WTC11 (cell line): ENCODE measurements around the gene MAS1L. TPM values are rescaled to one million over a fixed set of nuclear protein-coding genes. Genes with fewer than 3 reads are reported as not detected.

ENCODE experiments used
- ATAC-seq: fragments of 200-7000 bp; cut with Tn5 transposase; 2 replicates; pipeline ENCODE4 v1.10.0; 2021; ENCODE audit warnings: mild to moderate bottlenecking, moderate library complexity
- CTCF ChIA-PET: fragments of 300-600 bp; sonication (Branson Sonifier 250); formaldehyde crosslinking; loops from one replicate; lab custom pipeline; 2021; ENCODE audit warnings: antibody characterized with exemption; lab: Charles Lee
- POLR2A ChIA-PET: fragments of 350-600 bp; sonication (Branson Sonifier 250); formaldehyde crosslinking; loops from one replicate; lab custom pipeline; 2021; ENCODE audit warnings: antibody characterized with exemption; lab: Charles Lee
- DNase-seq: peaks from one replicate; pipeline ENCODE4 v3.0.0; 2021; ENCODE audit warnings: low spot score
- H3K27ac Mint-ChIP-seq: 2 replicates; pipeline ENCODE4 v1.8.0; 2021; ENCODE audit warnings: mixed read lengths
- H3K27me3 Mint-ChIP-seq: 2 replicates; pipeline ENCODE4 v1.8.0; 2021; ENCODE audit warnings: low read depth, mild to moderate bottlenecking, moderate library complexity, mixed read lengths
- H3K36me3 Mint-ChIP-seq: 2 replicates; pipeline ENCODE4 v1.8.0; 2021; ENCODE audit warnings: mixed read lengths
- H3K4me1 Mint-ChIP-seq: 2 replicates; pipeline ENCODE4 v1.8.0; 2022; ENCODE audit warnings: mixed read lengths
- H3K4me3 Mint-ChIP-seq: 2 replicates; pipeline ENCODE4 v1.8.0; 2021; ENCODE audit warnings: mild to moderate bottlenecking, moderate library complexity, mixed read lengths
- H3K9me3 Mint-ChIP-seq: 2 replicates; pipeline ENCODE4 v1.8.0; 2021; ENCODE audit warnings: mixed read lengths
- ATF1 ChIP-seq: sonication (generic); formaldehyde crosslinking; IDR thresholded peaks from 2 replicates; pipeline ENCODE4 v1.8.1; 2023; ENCODE audit warnings: mild to moderate bottlenecking, moderate library complexity, missing genetic modification reagents
- CREB1 ChIP-seq: sonication (generic); formaldehyde crosslinking; IDR thresholded peaks from 2 replicates; pipeline ENCODE4 v1.8.0; 2023; ENCODE audit warnings: mild to moderate bottlenecking, missing genetic modification reagents
- FOXJ3 ChIP-seq: sonication (generic); formaldehyde crosslinking; IDR thresholded peaks from 2 replicates; pipeline ENCODE4 v1.9.0; 2021; ENCODE audit warnings: missing genetic modification reagents, mild to moderate bottlenecking, borderline replicate concordance
- GRHL2 ChIP-seq: fragments of 250-450 bp; sonication (Bioruptor Pico); IDR thresholded peaks from 2 replicates; pipeline ENCODE4 v1.8.0; 2022; ENCODE audit warnings: mild to moderate bottlenecking, moderate library complexity; ENCODE audit not compliant: insufficient replicate concordance, severe bottlenecking
- HMGA2 ChIP-seq: fragments of 250-450 bp; sonication (Bioruptor Pico); IDR thresholded peaks from 2 replicates; pipeline ENCODE4 v1.4.0; 2021; ENCODE audit warnings: mild to moderate bottlenecking, moderate library complexity
- JUN ChIP-seq: sonication (generic); formaldehyde crosslinking; IDR thresholded peaks from 2 replicates; pipeline ENCODE4 v1.8.0; 2023; ENCODE audit warnings: mild to moderate bottlenecking, missing genetic modification reagents
- NFYB ChIP-seq: sonication (generic); formaldehyde crosslinking; conservative IDR thresholded peaks from 2 replicates; pipeline ENCODE4 v1.8.0; 2022; ENCODE audit warnings: low read depth, missing genetic modification reagents
- RORB ChIP-seq: fragments of 250-450 bp; sonication (Bioruptor Pico); IDR thresholded peaks from 2 replicates; pipeline ENCODE4 v1.9.0; 2021; ENCODE audit warnings: mild to moderate bottlenecking
- SOX15 ChIP-seq: fragments of 250-450 bp; sonication (Bioruptor Pico); IDR thresholded peaks from 2 replicates; pipeline ENCODE4 v1.9.0; 2021; ENCODE audit warnings: mild to moderate bottlenecking
- TEAD4 ChIP-seq: sonication (generic); formaldehyde crosslinking; IDR thresholded peaks from 2 replicates; pipeline ENCODE4 v1.8.0; 2022; ENCODE audit warnings: mild to moderate bottlenecking, missing genetic modification reagents
- ZBTB21 ChIP-seq: sonication (generic); formaldehyde crosslinking; IDR thresholded peaks from 2 replicates; pipeline ENCODE4 v1.8.1; 2023; ENCODE audit warnings: mild to moderate bottlenecking, missing genetic modification reagents, borderline replicate concordance
- ZNF232 ChIP-seq: sonication (generic); formaldehyde crosslinking; IDR thresholded peaks from 2 replicates; pipeline ENCODE4 v1.8.0; 2022; ENCODE audit warnings: mild to moderate bottlenecking, missing genetic modification reagents
- ZNF317 ChIP-seq: sonication (generic); formaldehyde crosslinking; IDR thresholded peaks from 2 replicates; pipeline ENCODE4 v1.8.1; 2023; ENCODE audit warnings: low read depth, mild to moderate bottlenecking, moderate library complexity, missing genetic modification reagents, borderline replicate concordance
- total RNA-seq: library from RNA; stranded (reverse); gene quantifications from 3 replicates; pipeline ENCODE4 v1.2.3, GENCODE V29; 2021
- TF ChIP-seq, protein P1 (sequence below): fragments of 250-450 bp; sonication (Bioruptor Pico); IDR thresholded peaks from 2 replicates; pipeline ENCODE4 v1.9.0; 2021; ENCODE audit warnings: mild to moderate bottlenecking
- TF ChIP-seq, protein P2 (sequence below): fragments of 250-450 bp; sonication (Bioruptor Pico); IDR thresholded peaks from 2 replicates; pipeline ENCODE4 v1.8.0; 2021; ENCODE audit warnings: mild to moderate bottlenecking
- TF ChIP-seq, protein P3 (sequence below): sonication (generic); formaldehyde crosslinking; IDR thresholded peaks from 2 replicates; pipeline ENCODE4 v1.8.1; 2023; ENCODE audit warnings: mild to moderate bottlenecking, missing genetic modification reagents
- TF ChIP-seq, protein P4 (sequence below): fragments of 250-450 bp; sonication (Bioruptor Pico); IDR thresholded peaks from 2 replicates; pipeline ENCODE4 v1.9.0; 2021; ENCODE audit warnings: moderate library complexity, mild to moderate bottlenecking, inconsistent platforms, borderline replicate concordance
- TF ChIP-seq, protein P5 (sequence below): sonication (generic); formaldehyde crosslinking; IDR thresholded peaks from 2 replicates; pipeline ENCODE4 v1.8.0; 2022; ENCODE audit warnings: mild to moderate bottlenecking, missing genetic modification reagents
- TF ChIP-seq, protein P6 (sequence below): fragments of 250-450 bp; sonication (Bioruptor Pico); IDR thresholded peaks from 2 replicates; pipeline ENCODE4 v2.1.2; 2022; ENCODE audit warnings: mild to moderate bottlenecking, moderate library complexity
- TF ChIP-seq, protein P7 (sequence below): sonication (generic); formaldehyde crosslinking; IDR thresholded peaks from 2 replicates; pipeline ENCODE4 v1.8.0; 2023; ENCODE audit warnings: missing genetic modification reagents

The MAS1L gene
- total RNA-seq, 1 experiment from 2014 or later, result not detected

DNA sequence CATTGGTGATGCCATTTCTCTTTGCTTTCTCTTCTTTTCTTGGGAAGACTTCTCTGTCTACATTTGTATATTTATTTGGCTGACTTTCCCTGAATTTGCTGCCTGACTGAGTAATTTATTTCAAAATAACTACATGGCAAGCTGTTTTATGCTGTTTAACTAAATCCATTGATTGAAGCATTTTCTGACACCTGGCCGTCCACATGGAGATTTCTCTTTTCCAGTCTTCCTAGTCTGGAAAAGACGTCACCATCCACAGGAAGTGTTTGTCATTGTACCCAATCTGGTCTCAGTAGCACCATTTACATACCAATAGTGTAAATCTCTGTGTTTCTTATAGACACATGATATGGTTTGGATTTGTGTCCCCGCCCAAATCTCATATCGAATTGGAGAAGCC lies 9.2 kb upstream of the MAS1L start:
- TF ChIP-seq JUN (no peak), HMGA2 (CRISPR knock-in tag) (no peak), SOX15 (CRISPR knock-in tag) (no peak), ZNF317 (no peak), ZBTB21 (CRISPR knock-in tag) (no peak), RORB (no peak), FOXJ3 (no peak), ZNF232 (no peak), CREB1 (no peak), GRHL2 (CRISPR knock-in tag) (no peak), NFYB (CRISPR knock-in tag) (no peak), ATF1 (CRISPR knock-in tag) (no peak), TEAD4 (CRISPR knock-in tag) (no peak)
- TF ChIP-seq, protein P1, sequence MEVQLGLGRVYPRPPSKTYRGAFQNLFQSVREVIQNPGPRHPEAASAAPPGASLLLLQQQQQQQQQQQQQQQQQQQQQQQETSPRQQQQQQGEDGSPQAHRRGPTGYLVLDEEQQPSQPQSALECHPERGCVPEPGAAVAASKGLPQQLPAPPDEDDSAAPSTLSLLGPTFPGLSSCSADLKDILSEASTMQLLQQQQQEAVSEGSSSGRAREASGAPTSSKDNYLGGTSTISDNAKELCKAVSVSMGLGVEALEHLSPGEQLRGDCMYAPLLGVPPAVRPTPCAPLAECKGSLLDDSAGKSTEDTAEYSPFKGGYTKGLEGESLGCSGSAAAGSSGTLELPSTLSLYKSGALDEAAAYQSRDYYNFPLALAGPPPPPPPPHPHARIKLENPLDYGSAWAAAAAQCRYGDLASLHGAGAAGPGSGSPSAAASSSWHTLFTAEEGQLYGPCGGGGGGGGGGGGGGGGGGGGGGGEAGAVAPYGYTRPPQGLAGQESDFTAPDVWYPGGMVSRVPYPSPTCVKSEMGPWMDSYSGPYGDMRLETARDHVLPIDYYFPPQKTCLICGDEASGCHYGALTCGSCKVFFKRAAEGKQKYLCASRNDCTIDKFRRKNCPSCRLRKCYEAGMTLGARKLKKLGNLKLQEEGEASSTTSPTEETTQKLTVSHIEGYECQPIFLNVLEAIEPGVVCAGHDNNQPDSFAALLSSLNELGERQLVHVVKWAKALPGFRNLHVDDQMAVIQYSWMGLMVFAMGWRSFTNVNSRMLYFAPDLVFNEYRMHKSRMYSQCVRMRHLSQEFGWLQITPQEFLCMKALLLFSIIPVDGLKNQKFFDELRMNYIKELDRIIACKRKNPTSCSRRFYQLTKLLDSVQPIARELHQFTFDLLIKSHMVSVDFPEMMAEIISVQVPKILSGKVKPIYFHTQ, result no peak
- TF ChIP-seq, protein P2, sequence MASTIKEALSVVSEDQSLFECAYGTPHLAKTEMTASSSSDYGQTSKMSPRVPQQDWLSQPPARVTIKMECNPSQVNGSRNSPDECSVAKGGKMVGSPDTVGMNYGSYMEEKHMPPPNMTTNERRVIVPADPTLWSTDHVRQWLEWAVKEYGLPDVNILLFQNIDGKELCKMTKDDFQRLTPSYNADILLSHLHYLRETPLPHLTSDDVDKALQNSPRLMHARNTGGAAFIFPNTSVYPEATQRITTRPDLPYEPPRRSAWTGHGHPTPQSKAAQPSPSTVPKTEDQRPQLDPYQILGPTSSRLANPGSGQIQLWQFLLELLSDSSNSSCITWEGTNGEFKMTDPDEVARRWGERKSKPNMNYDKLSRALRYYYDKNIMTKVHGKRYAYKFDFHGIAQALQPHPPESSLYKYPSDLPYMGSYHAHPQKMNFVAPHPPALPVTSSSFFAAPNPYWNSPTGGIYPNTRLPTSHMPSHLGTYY (CRISPR knock-in tag), result no peak
- TF ChIP-seq, protein P3, sequence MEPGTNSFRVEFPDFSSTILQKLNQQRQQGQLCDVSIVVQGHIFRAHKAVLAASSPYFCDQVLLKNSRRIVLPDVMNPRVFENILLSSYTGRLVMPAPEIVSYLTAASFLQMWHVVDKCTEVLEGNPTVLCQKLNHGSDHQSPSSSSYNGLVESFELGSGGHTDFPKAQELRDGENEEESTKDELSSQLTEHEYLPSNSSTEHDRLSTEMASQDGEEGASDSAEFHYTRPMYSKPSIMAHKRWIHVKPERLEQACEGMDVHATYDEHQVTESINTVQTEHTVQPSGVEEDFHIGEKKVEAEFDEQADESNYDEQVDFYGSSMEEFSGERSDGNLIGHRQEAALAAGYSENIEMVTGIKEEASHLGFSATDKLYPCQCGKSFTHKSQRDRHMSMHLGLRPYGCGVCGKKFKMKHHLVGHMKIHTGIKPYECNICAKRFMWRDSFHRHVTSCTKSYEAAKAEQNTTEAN (CRISPR knock-in tag), result no peak
- TF ChIP-seq, protein P4, sequence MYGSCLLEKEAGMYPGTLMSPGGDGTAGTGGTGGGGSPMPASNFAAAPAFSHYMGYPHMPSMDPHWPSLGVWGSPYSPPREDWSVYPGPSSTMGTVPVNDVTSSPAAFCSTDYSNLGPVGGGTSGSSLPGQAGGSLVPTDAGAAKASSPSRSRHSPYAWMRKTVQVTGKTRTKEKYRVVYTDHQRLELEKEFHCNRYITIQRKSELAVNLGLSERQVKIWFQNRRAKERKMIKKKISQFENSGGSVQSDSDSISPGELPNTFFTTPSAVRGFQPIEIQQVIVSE (CRISPR knock-in tag), result no peak
- TF ChIP-seq, protein P5, sequence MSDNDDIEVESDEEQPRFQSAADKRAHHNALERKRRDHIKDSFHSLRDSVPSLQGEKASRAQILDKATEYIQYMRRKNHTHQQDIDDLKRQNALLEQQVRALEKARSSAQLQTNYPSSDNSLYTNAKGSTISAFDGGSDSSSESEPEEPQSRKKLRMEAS (CRISPR knock-in tag), result no peak
- TF ChIP-seq, protein P6, sequence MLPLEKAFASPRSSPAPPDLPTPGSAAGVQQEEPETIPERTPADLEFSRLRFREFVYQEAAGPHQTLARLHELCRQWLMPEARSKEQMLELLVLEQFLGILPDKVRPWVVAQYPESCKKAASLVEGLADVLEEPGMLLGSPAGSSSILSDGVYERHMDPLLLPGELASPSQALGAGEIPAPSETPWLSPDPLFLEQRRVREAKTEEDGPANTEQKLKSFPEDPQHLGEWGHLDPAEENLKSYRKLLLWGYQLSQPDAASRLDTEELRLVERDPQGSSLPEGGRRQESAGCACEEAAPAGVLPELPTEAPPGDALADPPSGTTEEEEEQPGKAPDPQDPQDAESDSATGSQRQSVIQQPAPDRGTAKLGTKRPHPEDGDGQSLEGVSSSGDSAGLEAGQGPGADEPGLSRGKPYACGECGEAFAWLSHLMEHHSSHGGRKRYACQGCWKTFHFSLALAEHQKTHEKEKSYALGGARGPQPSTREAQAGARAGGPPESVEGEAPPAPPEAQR (CRISPR knock-in tag), result no peak
- TF ChIP-seq, protein P7, sequence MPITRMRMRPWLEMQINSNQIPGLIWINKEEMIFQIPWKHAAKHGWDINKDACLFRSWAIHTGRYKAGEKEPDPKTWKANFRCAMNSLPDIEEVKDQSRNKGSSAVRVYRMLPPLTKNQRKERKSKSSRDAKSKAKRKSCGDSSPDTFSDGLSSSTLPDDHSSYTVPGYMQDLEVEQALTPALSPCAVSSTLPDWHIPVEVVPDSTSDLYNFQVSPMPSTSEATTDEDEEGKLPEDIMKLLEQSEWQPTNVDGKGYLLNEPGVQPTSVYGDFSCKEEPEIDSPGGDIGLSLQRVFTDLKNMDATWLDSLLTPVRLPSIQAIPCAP (CRISPR knock-in tag), result no peak
- Mint-ChIP-seq H3K36me3 (no peaks in the 10 kb centered on the region), H3K27me3 (peaks cover 12% of the 10 kb centered on the region), H3K4me3 (no peak overlapping the region), H3K9me3 (no peaks in the 10 kb centered on the region), H3K4me1 (no peaks in the 10 kb centered on the region), H3K27ac (no peak overlapping the region)
- CTCF ChIA-PET, result no interaction called here
- POLR2A ChIA-PET, result no interaction called here
- DNase-seq (no peak), ATAC-seq (no peak)
